Suprapubic skin (tissue), 4 donors: ENCODE data around the gene CLDN18.

Experiments used
- EP300 ChIP-seq: sonication (generic); formaldehyde crosslinking; IDR thresholded peaks from one replicate; pipeline ENCODE4 v1.6.1; 2017; ENCODE audit warnings: antibody characterized with exemption
- POLR2A ChIP-seq, 2 donors: fragments of 450-650 bp; IDR thresholded peaks; one replicate each; pipeline ENCODE4 v1.6.1; 2017; ENCODE audit warnings: antibody characterized with exemption in 2 of 2, mild to moderate bottlenecking in 2 of 2, moderate library complexity in 2 of 2
- POLR2AphosphoS5 ChIP-seq, 3 donors: sonication (generic); formaldehyde crosslinking; IDR thresholded peaks; one replicate each; pipeline ENCODE4 v1.6.1; 2017; ENCODE audit warnings: antibody characterized with exemption in 3 of 3
- TF ChIP-seq, protein P1 (sequence below), 2 donors: fragments of 200-600 bp in 1 of 2; fragments of 450-650 bp in 1 of 2; sonication (generic) in 1 of 2; IDR thresholded peaks; one replicate each; pipeline ENCODE4 v1.5.1; 2016 to 2019; ENCODE audit warnings: antibody characterized with exemption in 2 of 2, mild to moderate bottlenecking in 1 of 2, moderate library complexity in 1 of 2

DNA sequence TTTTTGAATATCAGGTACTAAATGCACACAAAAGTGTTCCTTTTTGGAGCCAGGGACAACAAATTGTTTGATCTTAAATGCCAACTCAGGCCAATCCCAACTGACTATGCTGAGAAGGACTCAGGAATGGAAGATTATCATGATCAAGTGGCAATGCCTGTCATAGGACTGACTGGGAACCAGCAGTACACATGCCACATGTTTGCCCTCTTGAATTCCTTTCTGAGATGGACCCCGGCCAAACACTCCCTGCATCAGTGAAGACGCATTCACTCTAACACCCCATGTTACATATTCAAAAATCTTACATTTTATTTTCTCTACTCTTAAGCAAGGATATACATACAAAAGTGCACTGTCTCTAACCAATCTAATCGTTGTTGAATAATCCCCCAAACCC, 36.1 kb downstream of the CLDN18 start:
- TF ChIP-seq, protein P1, sequence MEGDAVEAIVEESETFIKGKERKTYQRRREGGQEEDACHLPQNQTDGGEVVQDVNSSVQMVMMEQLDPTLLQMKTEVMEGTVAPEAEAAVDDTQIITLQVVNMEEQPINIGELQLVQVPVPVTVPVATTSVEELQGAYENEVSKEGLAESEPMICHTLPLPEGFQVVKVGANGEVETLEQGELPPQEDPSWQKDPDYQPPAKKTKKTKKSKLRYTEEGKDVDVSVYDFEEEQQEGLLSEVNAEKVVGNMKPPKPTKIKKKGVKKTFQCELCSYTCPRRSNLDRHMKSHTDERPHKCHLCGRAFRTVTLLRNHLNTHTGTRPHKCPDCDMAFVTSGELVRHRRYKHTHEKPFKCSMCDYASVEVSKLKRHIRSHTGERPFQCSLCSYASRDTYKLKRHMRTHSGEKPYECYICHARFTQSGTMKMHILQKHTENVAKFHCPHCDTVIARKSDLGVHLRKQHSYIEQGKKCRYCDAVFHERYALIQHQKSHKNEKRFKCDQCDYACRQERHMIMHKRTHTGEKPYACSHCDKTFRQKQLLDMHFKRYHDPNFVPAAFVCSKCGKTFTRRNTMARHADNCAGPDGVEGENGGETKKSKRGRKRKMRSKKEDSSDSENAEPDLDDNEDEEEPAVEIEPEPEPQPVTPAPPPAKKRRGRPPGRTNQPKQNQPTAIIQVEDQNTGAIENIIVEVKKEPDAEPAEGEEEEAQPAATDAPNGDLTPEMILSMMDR (IDR thresholded peaks at IDR 0.05), result no peak
- no peak for TF ChIP-seq POLR2AphosphoS5 (IDR thresholded peaks at IDR 0.05)
- TF ChIP-seq POLR2A (IDR thresholded peaks at IDR 0.05), result no peak
- no peak for TF ChIP-seq EP300
